Measurements from ENCODE around the gene PPP2R5C. TPM values are rescaled to one million over a fixed set of nuclear protein-coding genes. Genes with fewer than 3 reads are reported as not detected.

The PPP2R5C gene
- total and polyA plus RNA-seq, 2 donors (not counting 3 experiments of a cell fraction or from before 2014, with no cell fraction given): 42.6 to 83.6 TPM

DNA sequence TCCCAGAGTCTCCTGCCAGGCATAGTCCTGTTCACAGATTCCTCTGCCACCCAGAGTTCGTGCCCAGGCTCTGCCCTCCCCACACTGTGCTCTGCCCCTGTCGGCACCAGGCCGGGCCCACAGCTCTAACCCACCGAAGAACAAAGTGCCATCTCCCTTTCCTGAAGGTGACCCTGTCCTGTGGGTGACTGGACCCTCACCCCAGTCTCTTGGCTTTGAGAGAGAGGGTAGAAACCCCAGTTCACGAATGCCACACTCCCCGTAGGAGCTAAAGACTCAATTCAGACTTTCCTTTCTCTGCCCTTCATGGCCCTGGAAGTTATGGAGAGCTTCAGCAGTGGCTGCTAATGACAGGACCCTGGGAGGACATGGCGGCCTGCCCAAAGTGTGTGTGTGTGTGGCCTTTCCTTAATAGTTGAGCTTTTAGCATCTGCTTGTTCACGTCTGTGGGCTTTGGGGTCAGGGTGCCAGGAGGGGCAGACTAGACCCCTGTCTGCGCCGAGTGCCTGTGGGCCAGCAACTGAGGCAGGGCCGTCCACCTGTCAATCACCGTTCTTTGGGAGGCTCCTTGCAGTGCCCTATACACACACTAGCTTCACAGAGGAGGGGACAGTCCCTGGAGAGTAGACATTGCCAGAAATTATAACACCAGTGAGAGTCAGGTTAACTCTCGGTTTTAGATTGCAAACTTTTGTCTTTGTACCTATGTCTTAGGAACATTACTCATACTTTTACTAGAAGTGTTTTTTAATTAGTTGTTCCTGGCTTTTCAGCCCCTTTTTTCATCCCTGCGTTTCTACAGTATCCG lies 118.2 kb downstream of the PPP2R5C start:
- Histone ChIP-seq H4K20me1 (replicated peaks; ENCODE audit: control insufficient read depth, extremely low read depth, insufficient read depth, low read length) (no peaks in the 10 kb centered on the region), H3K9me1 (replicated peaks; ENCODE audit: control insufficient read depth, extremely low read depth, insufficient read depth, low read length) (no peaks in the 10 kb centered on the region), H3K36me3 (ENCODE audit: control insufficient read depth in 2 of 2, extremely low read depth in 1 of 2, insufficient read depth in 2 of 2, low read length in 2 of 2) (peaks cover 0 to 17% of the 10 kb centered on the region in 2 experiments), H3K4me2 (ENCODE audit: insufficient read depth, low read length) (no peak overlapping the region), H3K79me2 (ENCODE audit: control insufficient read depth, insufficient read depth, low read length) (peaks cover 20% of the 10 kb centered on the region), H3K4me3 (replicated peaks in 1 of 3; ENCODE audit: insufficient read depth in 1 of 3, low read depth in 1 of 3, low read length in 3 of 3) (no peak overlapping the region), H3K27ac (ENCODE audit: insufficient read depth, low read depth, low read length) (no peak overlapping the region), H3K9me3 (replicated peaks; ENCODE audit: control insufficient read depth, insufficient read depth, low read length) (no peaks in the 10 kb centered on the region), H3K27me3 (ENCODE audit: control insufficient read depth in 2 of 2, insufficient read depth in 2 of 2, low read length in 2 of 2) (no peaks in the 10 kb centered on the region), H3K9ac (replicated peaks; ENCODE audit: extremely low read depth, insufficient read depth, low read length) (no peak overlapping the region), H2AFZ (ENCODE audit: low read depth, low read length) (no peak overlapping the region), H3K4me1 (ENCODE audit: control insufficient read depth, extremely low read depth, insufficient read depth, low read length) (peaks cover 17% of the 10 kb centered on the region)
- no TSS peak for BruUV-seq (replicated peaks)
- DNase-seq (ENCODE audit: low read depth, low spot score): no peak
- dilution Hi-C loops (cut with MboI; ENCODE audit: extremely low pct_ligation_motif_present, low sequenced_read_pairs) (no loop called here), intact Hi-C loops (cut with micrococcal nuclease) (no loop called here)
- no peak for FAIRE-seq
- TF ChIP-seq, protein P1, sequence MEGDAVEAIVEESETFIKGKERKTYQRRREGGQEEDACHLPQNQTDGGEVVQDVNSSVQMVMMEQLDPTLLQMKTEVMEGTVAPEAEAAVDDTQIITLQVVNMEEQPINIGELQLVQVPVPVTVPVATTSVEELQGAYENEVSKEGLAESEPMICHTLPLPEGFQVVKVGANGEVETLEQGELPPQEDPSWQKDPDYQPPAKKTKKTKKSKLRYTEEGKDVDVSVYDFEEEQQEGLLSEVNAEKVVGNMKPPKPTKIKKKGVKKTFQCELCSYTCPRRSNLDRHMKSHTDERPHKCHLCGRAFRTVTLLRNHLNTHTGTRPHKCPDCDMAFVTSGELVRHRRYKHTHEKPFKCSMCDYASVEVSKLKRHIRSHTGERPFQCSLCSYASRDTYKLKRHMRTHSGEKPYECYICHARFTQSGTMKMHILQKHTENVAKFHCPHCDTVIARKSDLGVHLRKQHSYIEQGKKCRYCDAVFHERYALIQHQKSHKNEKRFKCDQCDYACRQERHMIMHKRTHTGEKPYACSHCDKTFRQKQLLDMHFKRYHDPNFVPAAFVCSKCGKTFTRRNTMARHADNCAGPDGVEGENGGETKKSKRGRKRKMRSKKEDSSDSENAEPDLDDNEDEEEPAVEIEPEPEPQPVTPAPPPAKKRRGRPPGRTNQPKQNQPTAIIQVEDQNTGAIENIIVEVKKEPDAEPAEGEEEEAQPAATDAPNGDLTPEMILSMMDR (IDR thresholded peaks at IDR 0.05; ENCODE audit: extremely low read depth in 1 of 2, insufficient read depth in 1 of 2, low read depth in 1 of 2, low read length in 2 of 2): no peak
- TF ChIP-seq JUN (IDR thresholded peaks at IDR 0.05; ENCODE audit: borderline replicate concordance, insufficient read depth, insufficient read length, low read depth): no peak
- no peak for TF ChIP-seq FOS (IDR thresholded peaks at IDR 0.05; ENCODE audit: borderline replicate concordance, insufficient read depth, low read length)
- TF ChIP-seq GATA2 (IDR thresholded peaks at IDR 0.05; ENCODE audit: insufficient read depth, insufficient read length, low read depth, low read length): no peak
- TF ChIP-seq POLR2A (IDR thresholded peaks at IDR 0.05; ENCODE audit: low read depth, low read length): no peak
- no peak for TF ChIP-seq EZH2 (IDR thresholded peaks at IDR 0.05; ENCODE audit: borderline replicate concordance, low read depth, low read length, severe bottlenecking)
- no peak for TF ChIP-seq MYC (IDR thresholded peaks at IDR 0.05; ENCODE audit: low read depth, low read length)
- TF ChIP-seq, protein P2, sequence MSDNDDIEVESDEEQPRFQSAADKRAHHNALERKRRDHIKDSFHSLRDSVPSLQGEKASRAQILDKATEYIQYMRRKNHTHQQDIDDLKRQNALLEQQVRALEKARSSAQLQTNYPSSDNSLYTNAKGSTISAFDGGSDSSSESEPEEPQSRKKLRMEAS (IDR thresholded peaks at IDR 0.05; ENCODE audit: insufficient read depth, insufficient read length): no peak
- no peak for TF ChIP-seq POLR2AphosphoS5 (IDR thresholded peaks at IDR 0.05; ENCODE audit: insufficient read depth, low read depth, low read length)
- POLR2A ChIA-PET: no interaction called here
- CTCF ChIA-PET: interaction anchor here (1.3 kb wide), 1 partner anchor 109 kb away, joined by 4 read pairs; no protein-coding TSS in a partner anchor
